ELF-1 (cell line): Measurements from ENCODE around the gene MC4R.
"Not testable (repeated sequence)": the region's sequence is repeated elsewhere in the genome, so short reads cannot be mapped to it uniquely, and the experiment has no call there.

ENCODE experiments used
- DNase-seq: peaks from one replicate; pipeline ENCODE4 v3.0.0-alpha.2; 2016; ENCODE audit warnings: low read depth, low spot score

The MC4R gene

DNA sequence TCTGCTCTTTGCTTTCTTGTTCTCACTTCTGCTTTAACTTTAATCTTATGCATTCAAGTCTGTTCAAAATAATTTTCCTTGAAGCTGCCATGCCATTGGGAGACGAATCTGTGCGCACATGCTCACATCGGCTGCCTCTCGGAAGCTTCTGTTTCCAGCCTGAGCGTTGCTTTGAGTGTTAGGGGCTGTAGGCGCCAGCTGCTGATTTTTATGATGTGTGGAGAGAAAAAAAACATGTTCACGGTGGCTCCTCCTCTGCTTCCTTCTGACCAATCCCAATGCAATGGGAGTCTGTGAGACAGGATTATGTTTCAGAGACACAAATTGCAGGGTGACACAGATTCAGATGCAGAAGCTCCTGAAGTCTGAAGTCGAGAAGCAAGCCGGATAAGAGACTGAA is at the start of gene MC4R:
Gene MC4R, minus strand, starts transcription at position 180 of the 400 bp plus-strand sequence. CDS start 426 bp downstream, outside the sequence.
- peak; percentile 32 for DNase-seq

DNA sequence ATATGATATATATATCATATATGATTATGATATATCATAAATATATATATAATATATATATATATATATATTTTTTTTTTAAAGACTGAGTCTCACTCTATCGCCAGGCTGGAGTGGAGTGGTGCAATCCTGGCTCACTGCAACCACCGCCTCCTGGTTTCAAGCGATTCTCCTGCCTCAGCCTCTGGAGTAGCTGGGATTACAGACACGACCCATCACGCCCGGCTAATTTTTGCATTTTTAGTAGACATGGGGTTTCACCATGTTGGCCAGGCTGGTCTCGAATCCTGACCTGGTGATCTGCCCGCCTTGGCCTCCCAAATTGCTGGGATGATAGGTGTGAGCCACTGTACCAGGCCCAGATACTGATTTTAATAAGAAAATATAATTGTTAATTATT is 49.7 kb upstream of the MC4R start:
- DNase-seq, result not testable (repeated sequence)

DNA sequence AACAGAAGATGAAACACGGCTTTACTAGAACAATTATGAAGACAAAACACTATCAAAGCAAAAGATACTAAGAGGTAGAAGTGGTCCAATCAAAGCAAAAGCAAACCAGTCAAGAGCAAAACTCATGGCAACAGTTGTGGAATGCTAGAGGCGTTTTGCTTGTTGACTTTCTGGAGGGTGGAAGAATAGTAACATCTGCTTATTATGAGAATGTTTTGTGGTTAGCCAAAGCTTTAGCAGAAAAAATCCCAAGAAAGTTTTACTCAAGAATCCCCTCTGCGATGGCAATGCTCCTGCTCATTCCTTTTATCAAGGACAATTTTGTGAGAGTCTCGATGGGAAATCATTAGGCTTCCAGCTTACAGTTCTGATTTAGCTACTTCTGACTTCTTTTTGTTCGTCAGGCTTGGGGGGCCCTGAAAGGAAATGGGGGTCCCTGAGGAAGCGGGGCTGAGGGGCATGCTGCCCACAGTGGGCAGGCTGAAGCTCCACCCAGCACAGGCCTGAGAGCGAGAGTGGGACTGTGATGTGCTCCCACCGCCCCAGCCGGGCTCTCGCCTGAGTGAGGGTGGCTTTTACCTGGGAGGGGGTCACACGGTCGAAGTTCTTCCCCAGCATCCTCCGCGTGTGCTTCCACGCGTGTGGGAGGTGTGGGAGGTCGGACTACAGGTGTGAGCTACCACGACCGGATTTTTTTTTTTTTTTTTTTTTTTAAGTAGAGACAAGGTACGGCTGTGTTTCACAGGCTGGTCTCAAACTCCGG is 49.0 kb upstream of the MC4R start:
- no peak for DNase-seq

DNA sequence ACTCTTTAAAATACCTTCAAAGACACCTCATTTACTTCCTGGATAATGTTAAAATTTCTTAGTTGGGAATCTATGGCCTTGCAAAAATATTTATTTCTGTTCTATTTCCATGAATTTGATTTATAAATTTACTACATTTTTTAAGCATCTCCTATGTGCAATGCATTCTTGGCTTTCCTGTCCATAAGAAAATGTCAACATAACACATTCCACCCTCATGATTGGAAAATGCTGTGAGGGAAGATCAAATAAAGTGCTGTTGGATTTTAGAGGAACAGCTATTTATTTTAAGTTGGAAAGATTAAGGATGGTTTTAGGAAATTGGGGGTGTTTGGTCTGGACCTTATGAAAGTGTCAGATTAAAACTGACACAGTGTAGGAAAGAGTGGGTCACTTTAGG is 45.4 kb upstream of the MC4R start:
- no peak for DNase-seq

DNA sequence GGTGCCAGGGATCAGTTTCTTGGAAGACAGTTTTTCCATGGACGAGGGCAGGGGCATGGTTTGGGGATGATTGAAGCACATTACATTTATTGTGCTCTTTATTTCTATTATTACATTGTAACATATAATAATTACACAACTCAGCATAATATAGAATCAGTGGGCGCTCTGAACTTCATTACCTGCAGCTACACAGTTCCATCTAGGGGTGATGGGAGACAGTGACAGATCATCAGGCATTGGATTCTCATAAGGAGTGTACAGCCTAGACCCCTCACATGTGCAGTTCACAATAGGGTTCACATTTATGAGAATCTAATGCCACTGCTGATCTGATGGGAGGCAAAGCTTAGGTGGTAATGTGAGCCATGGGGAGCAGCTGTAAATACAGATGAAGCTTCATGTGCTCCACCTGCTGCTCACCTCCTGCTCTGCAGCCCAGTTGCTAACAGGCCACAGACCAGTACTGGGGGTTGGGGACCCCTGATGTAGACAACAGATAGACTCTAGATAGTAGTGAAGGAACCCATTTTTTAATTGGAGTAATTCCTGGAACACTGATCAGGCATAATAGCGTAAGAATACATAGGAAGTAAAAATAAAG is 41.5 kb upstream of the MC4R start:
- DNase-seq, result peak; percentile 15

- DNase-seq, result no peak
Observed at GRCh38 chr18:60411715-60412114, 39.1 kb upstream of the MC4R start.

DNA sequence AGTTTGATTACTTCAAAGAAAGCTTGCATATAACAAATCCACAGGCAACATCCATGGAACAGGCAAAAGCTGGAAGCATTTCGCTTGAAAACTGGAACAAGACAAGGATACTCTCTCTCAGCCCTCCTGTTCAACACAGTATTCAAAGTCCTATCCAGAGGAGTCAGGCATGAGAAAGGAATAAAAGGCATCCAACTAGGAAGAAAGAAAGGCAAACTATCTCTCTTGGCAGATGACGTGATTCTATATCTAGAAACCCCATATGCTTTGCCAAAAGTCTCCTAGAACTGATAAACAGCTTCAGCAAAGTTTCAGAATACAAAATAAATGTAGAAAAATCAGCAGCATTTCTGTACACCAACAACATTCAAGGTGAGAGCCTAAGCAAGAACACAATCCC is 34.1 kb upstream of the MC4R start:
- no peak for DNase-seq

DNA sequence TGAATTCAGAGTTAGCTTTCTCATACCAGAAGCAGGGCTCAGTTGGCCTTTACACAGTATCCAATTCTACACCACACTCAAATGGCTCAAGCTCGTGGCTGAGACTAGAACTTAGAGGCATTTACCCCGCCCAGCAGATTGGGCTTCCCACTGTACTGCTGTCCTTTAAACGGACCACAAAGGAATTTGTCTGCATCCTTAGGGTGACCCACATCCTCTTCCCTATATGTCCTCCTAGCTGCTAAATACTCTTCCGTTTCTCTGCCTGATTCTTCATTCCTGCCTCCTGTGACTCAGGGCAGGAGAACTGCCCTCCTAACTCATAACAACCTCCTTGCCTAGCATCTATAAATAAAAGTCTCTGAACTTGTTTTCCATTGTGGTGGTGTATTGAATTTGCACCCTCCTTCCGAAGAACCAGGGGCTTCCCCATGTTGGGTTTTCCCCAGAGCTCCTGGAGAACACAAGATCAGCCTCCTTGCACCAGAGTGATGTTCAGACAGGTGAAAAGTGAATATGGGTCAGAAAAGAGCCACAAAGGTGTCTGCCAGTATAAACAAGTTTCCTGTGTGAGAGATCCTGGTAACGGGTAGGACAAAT is 32.0 kb upstream of the MC4R start:
- no peak for DNase-seq

DNA sequence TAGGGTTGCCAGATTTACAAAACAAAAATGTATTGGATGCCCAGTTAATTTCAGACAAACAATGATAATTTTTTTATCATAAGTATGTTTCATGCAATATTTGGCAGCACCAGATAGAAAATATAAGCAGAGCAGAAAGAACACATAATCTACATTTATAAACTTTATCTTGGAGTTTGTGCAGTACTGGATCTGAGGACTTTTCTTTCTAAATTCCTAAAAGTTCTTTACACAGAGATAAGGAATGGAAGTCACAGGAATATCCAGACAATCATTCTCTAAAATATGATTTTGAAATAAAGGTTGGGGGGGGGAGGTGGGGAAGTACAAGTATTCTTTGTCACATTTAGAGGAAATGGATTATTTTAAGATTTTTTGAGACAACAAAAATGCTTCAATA is 28.8 kb upstream of the MC4R start:
- DNase-seq, result no peak

GRCh38 chr18:60391571-60392226 is 19.1 kb upstream of the MC4R start:
- DNase-seq, result no peak

- DNase-seq, result no peak
Observed at GRCh38 chr18:60389314-60389713, 16.7 kb upstream of the MC4R start.

DNA sequence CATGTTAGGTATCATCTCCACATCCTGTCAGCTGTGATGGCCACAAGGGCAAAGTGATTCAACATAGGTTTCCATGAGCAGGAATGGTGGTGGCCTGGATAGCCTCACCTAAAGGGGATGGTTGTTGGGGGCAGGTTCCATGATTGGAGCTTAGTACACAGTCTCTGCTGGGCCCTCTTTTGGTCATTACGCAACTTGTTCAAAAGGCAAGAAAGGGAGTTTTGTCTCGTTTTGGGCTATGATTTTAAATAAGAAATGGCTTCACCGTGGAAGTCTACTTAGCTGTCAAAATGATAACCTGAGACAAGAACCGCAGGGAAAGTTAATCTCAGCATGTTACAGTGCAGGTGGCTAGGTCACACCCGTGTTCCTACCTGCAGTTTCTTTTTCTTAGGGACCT is 13.1 kb upstream of the MC4R start:
- DNase-seq, result no peak

DNA sequence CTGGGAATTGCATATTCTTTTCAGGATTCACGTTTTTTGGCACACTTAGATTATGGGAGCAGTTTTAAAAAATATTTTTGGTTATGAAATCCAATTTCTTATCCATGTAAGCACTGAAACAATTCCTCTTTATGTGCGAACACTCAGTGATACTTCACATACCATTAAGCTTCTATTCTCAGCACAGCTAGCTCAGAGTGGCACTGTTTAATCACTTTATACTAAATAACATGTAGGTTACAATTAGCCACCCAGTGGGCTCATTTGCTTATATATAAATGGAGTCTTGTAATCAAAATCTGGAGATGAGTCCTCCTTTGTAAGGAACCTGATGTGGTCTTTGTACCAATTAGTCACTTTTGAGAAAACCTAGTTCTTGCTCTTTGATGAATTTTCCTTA is 11.3 kb upstream of the MC4R start:
- no peak for DNase-seq

DNA sequence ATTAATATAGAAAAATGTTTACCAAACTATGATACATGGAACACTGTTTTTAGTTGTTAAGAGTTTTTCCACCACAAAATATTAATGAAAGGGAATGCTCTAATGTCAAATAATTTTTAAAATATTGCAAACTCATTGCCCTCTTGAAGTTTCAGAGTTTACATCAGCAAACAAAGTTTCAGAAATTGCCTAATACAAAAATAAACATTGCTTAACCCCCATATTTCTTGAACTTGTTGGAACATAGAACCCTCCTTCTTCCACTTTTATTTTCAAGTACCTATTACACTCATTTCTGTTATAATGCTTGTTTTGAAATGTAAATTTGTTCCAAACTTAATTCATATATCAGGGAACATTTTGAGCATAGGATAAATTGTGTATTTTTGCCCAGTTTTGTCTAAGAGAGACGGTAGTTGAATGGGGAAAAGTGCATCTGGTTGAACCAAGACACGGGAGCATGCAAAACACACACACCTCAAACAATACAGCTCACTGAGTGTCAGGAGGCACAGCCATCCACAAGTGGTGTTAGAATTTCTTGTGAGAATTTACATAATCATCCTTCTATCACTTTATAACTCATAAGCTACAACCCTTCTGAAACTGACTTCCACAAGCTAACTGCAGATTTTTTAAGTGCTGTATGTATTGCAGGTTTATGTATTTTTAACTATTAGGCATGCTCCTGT is 5.3 kb upstream of the MC4R start:
- no peak for DNase-seq

DNA sequence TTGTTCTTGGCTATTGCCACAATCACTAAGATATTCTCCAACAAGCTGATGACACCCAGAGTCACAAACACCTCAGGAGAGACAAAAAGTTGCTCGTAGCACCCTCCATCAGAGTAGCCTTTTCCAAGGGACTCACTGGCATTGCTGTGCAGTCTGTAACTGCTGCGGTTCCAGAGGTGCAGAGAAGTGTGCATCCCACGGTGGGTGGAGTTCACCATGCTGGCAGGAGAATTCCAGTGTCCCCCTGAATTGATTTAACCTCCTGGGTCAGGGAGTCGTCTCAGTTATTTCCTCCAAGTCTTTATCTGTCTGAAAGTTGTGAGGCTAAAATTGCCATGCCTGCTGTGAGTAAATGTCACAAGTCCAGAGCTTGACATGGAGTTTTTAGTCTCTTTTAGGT is 443 bp downstream of the MC4R start:
- no peak for DNase-seq

- no peak for DNase-seq
Observed at GRCh38 chr18:60358516-60358915, 14.1 kb downstream of the MC4R start.

GRCh38 chr18:60350941-60351340 is 21.6 kb downstream of the MC4R start:
- DNase-seq, result no peak

GRCh38 chr18:60350150-60350549 is 22.4 kb downstream of the MC4R start:
- DNase-seq, result no peak

- DNase-seq, result no peak
Observed at GRCh38 chr18:60347526-60348045, 25.0 kb downstream of the MC4R start.

GRCh38 chr18:60339018-60339417 is 33.6 kb downstream of the MC4R start:
- no peak for DNase-seq

GRCh38 chr18:60331890-60332289 is 40.7 kb downstream of the MC4R start:
- peak; percentile 2 for DNase-seq

DNA sequence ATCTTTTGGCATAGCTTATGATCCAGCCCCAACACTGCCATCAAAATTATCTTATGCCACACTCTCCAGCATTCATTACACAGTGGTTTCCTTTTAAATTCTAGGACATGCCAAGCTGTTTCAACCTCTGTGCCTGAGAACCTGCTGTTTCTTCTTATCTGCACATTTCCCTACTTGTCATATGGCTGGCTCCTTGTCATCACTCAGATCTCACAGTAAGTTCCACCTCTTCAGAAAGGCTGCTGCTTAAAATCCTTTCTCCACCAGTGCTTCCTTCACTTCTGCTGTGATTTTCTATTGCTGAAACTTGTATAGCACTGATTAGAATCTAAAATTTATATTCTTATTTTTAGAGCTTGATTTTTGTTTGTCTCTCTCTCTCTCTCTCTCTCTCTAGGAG is 43.4 kb downstream of the MC4R start:
- no peak for DNase-seq
